ENCODE results near the gene CIB4. TPM values are rescaled to one million over a fixed set of nuclear protein-coding genes. Genes with fewer than 3 reads are reported as not detected.

The CIB4 gene
- total and polyA plus RNA-seq, 7 donors = not detected

DNA sequence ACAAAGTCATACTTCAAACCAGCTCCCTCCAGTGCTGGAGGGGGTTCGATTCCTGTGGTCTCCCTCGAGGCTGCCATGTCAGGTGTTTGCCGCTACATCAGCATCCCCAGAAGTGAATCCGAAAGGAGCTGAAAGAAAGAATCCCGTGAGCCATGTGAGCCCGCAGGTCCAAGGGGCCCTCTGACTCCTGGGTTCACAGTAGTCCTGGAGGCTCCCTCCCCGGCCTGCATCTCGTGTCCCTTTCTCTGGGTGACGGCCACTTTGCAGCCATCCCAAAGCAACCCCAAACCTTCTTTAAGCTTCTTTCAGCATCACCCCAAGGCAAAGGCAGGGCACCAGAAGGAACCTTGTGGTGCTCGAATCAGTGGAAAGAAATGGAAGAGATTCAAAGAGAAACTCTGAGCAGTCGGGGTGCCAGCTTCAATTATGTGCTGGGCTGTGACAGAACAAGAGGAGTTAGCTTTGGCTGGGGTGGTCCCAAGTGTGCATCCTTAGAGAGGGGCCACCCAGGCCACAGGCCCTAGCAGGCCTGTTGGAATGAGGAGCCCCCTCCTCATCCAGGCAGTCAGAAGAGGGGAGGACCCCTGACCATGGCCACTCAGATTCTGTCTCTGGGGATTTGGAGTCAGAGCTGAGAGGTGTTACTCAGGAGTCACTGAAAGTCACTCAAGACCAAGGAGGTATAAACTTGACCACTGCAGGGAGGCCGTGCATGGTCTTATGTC, 59.7 kb downstream of the CIB4 start:
- intact Hi-C loops (cut with DNase I) = no loop called here
- DNase-seq = peak; percentile 53
- Histone ChIP-seq H3K4me1 (no peaks in the 10 kb centered on the region), H3K27ac (no peak overlapping the region), H3K27me3 (peaks cover 0 to 24% (median 0%) of the 10 kb centered on the region in 3 donors), H3K4me3 (no peak overlapping the region), H3K9me3 (no peaks in the 10 kb centered on the region), H3K36me3 (no peaks in the 10 kb centered on the region)
- TF ChIP-seq, protein P1, sequence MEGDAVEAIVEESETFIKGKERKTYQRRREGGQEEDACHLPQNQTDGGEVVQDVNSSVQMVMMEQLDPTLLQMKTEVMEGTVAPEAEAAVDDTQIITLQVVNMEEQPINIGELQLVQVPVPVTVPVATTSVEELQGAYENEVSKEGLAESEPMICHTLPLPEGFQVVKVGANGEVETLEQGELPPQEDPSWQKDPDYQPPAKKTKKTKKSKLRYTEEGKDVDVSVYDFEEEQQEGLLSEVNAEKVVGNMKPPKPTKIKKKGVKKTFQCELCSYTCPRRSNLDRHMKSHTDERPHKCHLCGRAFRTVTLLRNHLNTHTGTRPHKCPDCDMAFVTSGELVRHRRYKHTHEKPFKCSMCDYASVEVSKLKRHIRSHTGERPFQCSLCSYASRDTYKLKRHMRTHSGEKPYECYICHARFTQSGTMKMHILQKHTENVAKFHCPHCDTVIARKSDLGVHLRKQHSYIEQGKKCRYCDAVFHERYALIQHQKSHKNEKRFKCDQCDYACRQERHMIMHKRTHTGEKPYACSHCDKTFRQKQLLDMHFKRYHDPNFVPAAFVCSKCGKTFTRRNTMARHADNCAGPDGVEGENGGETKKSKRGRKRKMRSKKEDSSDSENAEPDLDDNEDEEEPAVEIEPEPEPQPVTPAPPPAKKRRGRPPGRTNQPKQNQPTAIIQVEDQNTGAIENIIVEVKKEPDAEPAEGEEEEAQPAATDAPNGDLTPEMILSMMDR (IDR thresholded peaks at IDR 0.05) = no peak
- TF ChIP-seq EP300 (IDR thresholded peaks at IDR 0.05) (no peak), POLR2A (IDR thresholded peaks at IDR 0.05) (no peak), POLR2AphosphoS5 (IDR thresholded peaks at IDR 0.05) (no peak)
- WGBS, 2 donors = 91 to 92% methylated on average over 12 of the region's 12 CpGs

DNA sequence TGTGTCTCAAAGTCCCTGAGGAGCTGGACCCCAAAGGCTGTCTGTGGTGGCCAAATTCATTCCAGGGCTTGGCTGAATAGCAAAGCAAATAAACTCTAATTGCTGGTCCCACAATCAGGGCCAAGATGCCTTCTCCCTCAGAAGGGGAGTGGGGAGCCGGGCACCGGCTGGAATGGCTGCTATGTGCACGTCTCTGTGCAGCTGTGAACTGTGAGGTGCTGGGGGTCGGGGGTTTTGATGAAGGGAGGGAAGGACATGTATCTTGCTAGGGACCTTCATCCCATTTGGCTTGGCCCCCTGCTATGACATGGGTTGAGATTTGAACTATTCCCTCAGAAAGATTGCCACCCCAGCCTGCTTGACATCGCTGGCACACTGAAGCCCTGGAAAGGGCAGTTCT, 60.4 kb downstream of the CIB4 start:
- Histone ChIP-seq H3K27me3 (peaks cover 0 to 24% (median 0%) of the 10 kb centered on the region in 3 donors), H3K36me3 (no peaks in the 10 kb centered on the region), H3K4me1 (no peaks in the 10 kb centered on the region), H3K4me3 (no peak overlapping the region), H3K27ac (no peak overlapping the region), H3K9me3 (no peaks in the 10 kb centered on the region)
- TF ChIP-seq EP300 (IDR thresholded peaks at IDR 0.05) = no peak
- TF ChIP-seq, protein P1 (IDR thresholded peaks at IDR 0.05) = no peak
- TF ChIP-seq POLR2AphosphoS5 (IDR thresholded peaks at IDR 0.05) = no peak
- TF ChIP-seq POLR2A (IDR thresholded peaks at IDR 0.05) = no peak
- DNase-seq = peak; percentile 14
- WGBS, 2 donors = 87 to 89% methylated on average over 5 of the region's 5 CpGs
- intact Hi-C loops (cut with DNase I) = no loop called here

DNA sequence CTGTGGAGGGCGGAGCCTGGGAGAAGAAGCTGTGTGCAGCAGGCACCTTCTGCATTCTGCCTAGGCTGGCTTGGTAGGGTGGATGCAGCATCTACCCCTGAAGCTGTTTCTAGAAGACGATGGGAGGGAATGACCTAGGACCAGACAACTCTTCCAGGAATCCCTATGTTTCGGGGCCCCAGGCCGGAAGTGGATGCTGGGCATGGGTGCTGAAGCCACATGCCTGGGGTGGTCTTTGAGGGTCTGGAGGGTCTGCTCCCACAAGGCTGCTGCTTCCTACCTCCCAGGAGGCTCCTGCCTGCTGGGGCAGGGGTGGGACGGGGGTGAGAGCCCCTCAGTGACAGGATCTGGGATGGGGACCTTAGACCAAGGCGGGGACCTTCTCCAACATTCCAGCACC, 61.0 kb downstream of the CIB4 start:
- peaks cover 0 to 24% (median 0%) of the 10 kb centered on the region in 3 donors for H3K27me3 ChIP-seq
- DNase-seq = peak; percentile 32
- TF ChIP-seq EP300 (IDR thresholded peaks at IDR 0.05) = no peak
- no peak for TF ChIP-seq POLR2AphosphoS5 (IDR thresholded peaks at IDR 0.05)
- H3K4me1 ChIP-seq = no peaks in the 10 kb centered on the region
- intact Hi-C loops (cut with DNase I) = no loop called here
- H3K36me3 ChIP-seq = no peaks in the 10 kb centered on the region
- WGBS, 2 donors = 85 to 94% methylated on average over 6 of the region's 6 CpGs
- H3K9me3 ChIP-seq = no peaks in the 10 kb centered on the region
- H3K27ac ChIP-seq = no peak overlapping the region
- no peak overlapping the region for H3K4me3 ChIP-seq

DNA sequence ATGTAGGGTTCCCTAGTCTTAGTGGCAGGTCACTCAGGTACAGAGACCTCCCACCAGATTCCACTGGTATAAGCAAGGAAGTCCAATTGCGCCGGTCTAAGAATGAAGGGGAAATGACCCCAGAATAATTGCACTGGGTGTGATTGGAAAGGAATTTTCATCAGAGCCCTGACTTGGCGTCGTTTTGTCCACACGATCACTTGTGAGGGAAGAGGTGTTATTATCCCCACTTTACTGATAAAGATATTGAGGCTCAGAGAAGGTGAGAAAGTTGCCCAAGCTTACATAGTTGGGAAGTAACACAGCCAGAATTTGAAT, 61.5 kb downstream of the CIB4 start:
- Histone ChIP-seq H3K9me3 (no peaks in the 10 kb centered on the region), H3K27me3 (peaks cover 0 to 22% (median 0%) of the 10 kb centered on the region in 3 donors), H3K27ac (no peak overlapping the region), H3K4me3 (no peak overlapping the region), H3K4me1 (no peaks in the 10 kb centered on the region), H3K36me3 (no peaks in the 10 kb centered on the region)
- intact Hi-C loops (cut with DNase I) = no loop called here
- DNase-seq = peak; percentile 42
- 68 to 84% methylated on average over 5 of the region's 5 CpGs for WGBS, 2 donors
- TF ChIP-seq POLR2AphosphoS5 (IDR thresholded peaks at IDR 0.05) (no peak), POLR2A (IDR thresholded peaks at IDR 0.05) (no peak), EP300 (IDR thresholded peaks at IDR 0.05) (no peak)
- TF ChIP-seq, protein P1 (IDR thresholded peaks at IDR 0.05) = no peak

DNA sequence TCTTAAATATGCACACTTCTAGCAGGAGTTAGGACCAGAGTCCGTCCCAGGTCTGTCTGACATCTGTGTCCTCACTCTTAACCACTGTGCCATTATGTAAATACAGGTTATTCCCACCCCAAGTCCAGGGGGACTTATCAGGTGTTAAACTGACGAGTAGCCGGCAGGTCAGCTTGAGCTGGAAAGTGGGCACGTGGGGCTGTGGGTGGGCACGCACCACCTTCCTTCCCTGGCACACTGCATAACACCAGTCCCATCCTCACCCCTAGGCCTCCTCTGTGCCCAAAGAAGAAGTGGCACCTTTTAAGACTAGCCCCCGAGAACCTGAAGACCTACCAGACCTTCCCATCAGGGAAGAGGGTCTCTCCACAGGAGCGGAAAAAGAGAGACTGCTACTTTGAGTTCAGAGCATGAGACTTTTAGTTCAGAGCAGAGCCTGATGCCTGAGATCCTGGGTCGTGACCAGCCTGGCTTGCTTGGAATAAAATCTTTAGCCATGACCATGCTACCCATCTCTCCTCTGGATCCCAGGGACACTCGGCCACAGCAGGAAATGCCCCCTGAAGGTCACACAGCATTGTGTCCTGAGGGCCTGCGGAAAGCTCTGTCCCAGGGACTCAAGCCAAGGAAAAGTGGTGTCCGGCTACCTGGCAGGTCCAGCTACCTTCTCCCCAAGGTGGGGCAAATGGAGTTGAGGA, 62.0 kb downstream of the CIB4 start:
- TF ChIP-seq EP300 (IDR thresholded peaks at IDR 0.05) (no peak), POLR2AphosphoS5 (IDR thresholded peaks at IDR 0.05) (no peak), POLR2A (IDR thresholded peaks at IDR 0.05) (no peak)
- TF ChIP-seq, protein P1 (IDR thresholded peaks at IDR 0.05) = no peak
- Histone ChIP-seq H3K4me3 (no peak overlapping the region), H3K27ac (no peak overlapping the region), H3K27me3 (peaks cover 0 to 17% (median 0%) of the 10 kb centered on the region in 3 donors), H3K36me3 (no peaks in the 10 kb centered on the region), H3K4me1 (no peaks in the 10 kb centered on the region), H3K9me3 (no peaks in the 10 kb centered on the region)
- DNase-seq = peak; percentile 15
- 90 to 91% methylated on average over 11 of the region's 11 CpGs for WGBS, 2 donors
- intact Hi-C loops (cut with DNase I) = no loop called here

Data from sigmoid colon (tissue), 7 donors.